ENCODE results near the gene CAMKK2.
"Not testable (repeated sequence)": the region's sequence is repeated elsewhere in the genome, so short reads cannot be mapped to it uniquely, and the experiment has no call there.

Gene CAMKK2

DNA sequence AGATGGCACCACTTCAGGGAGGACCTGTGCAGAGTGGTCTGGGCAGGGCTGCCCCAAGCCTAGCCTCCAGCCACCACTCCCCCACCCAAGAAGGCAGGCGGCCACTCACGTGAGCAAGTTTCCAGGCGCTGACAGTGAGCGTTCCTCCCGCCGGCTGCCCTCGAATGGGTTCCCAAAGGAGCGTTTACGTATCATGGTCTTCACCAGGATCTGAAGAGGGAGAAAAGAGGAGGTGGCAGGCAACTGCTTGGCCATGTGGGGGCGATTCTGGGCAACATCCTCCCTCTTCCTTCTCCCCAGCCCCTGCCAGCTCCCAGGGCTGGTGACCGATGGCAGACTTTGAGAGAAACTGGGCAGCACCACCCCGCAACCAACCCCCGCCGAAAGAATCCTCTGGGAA is 51.5 kb downstream of the CAMKK2 start:
- no peak for DNase-seq

DNA sequence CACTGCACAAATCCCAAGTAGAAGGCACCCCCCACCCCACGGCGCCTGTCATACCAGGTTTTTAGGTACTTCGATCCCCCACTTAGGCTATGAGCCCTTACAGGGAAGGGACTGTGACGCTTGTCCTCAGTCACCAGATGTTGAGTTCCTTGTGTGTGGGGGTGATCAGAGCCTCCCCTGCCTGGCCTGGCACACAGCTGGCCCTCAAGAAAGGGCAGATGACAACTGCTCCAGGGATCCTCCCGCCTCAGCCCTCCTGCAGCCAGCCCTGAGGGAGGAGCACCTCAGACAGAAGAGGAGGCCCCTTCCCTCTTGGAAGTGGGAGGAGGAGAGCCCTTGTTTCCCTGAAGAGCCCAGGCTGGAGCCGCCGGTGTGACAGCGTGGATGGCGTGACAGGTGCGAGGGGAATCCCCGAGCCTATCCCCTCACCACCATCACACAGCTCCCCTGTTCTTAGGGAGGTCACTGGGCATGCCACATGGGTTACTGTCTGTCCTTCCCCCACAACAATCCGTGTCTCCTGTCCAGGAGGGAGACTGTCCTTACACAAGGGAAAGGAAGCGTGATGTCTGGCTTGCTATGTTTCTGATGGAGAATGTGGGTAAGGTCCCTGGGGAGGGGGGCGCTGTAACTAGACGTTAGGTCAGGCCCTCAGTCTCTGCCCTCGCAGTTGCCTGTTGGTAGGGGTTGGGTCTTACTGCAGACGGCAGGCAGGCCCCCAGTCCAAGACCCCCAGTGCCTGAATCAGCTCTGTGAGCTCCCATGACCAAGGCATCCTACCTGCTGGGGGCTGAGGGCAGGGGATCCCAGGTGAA is 55.1 kb downstream of the CAMKK2 start:
- no peak for DNase-seq

- peak; percentile 60 to 66 for DNase-seq
Measured at GRCh38 chr12:121240484-121241101, 55.9 kb downstream of the CAMKK2 start.

- no peak for DNase-seq
Measured at GRCh38 chr12:121240062-121240420, 56.5 kb downstream of the CAMKK2 start.

- DNase-seq: peak; percentile 85
Measured at GRCh38 chr12:121239351-121240061, 57.0 kb downstream of the CAMKK2 start.

GRCh38 chr12:121238604-121239350 is 57.7 kb downstream of the CAMKK2 start:
- DNase-seq: no peak

DNA sequence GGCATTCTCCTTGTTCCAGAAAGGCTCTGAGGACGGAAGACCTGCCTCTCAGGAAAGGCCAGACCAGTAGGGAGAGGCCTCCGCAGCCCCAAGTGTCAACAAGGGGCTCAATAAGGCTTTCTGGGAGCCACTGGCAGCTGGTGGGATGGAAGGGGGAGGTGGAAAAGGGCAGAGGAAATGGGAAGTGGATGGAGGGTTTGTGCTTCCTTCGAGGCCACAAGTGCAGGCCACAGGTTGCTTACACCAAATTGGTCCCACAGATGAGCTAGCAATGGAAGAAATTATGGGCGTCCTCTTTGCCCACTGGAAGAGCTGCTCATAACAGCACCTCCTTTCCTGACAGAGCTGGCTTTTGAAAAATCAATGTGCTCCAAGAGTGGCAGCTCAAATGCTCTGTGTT is 58.4 kb downstream of the CAMKK2 start:
- no peak for DNase-seq

GRCh38 chr12:121237415-121237814 is 59.1 kb downstream of the CAMKK2 start:
- no peak for DNase-seq

- DNase-seq: no peak
Measured at GRCh38 chr12:121236776-121237175, 59.7 kb downstream of the CAMKK2 start.

GRCh38 chr12:121233628-121234020 is 62.9 kb downstream of the CAMKK2 start:
- DNase-seq: no peak

DNA sequence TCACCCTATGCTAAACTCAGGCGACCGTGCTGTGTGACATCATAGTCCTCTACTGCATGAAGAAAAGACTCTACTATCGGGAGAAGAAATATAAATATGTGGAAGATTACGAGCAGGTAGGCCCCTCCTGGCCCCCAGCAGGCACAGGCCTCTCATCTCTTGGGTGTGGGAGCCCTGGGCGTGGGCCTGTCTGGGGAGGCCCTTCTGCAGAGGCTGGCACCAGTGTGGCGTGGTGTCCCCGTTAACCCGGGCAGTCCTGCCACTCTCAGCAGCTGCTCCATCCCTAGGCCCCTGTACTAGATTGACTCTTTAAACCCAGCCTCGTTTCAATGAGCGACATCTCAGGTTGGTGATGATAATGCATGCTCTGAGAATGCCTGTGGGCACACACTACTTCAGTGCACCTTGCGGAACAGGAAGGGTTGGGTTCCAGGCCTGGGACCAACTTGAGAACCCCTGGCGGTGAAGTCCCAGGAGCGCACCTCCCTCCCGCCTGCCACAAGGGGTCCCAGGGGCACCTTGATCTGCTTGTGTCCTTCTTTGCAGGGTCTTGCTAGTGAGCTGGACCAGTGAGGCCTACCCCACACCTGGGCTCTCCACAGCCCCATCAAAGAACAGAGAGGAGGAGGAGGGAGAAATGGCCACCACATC is 63.4 kb downstream of the CAMKK2 start:
- DNase-seq: no peak

DNA sequence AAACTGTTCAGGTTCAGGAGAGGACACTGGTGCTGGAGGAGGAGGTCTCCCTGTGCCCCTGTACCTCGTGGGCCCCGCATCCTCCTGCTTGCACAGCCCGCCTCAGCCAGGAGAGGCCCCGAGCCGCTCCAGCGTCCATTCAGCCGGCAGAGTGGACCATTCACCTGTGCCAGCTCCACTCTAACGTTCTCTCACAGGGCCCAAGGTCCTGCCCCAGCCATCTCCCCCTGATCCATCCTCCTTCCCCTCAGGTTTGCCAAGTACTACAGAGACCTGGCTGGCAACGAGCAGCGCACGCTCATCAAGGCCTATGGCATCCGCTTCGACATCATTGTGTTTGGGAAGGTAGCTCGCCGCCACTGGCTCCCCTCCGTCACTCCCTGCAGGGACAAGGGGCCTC is 64.3 kb downstream of the CAMKK2 start:
- DNase-seq: no peak

- no peak for DNase-seq
Measured at GRCh38 chr12:121230538-121230907, 66.0 kb downstream of the CAMKK2 start.

GRCh38 chr12:121229826-121230537 is 66.5 kb downstream of the CAMKK2 start:
- peak; percentile 55 to 91 for DNase-seq

- no peak for DNase-seq
Measured at GRCh38 chr12:121228919-121229665, 67.4 kb downstream of the CAMKK2 start.

GRCh38 chr12:121227294-121227693 is 69.2 kb downstream of the CAMKK2 start:
- no peak for DNase-seq

GRCh38 chr12:121226871-121227270 is 69.6 kb downstream of the CAMKK2 start:
- not testable (repeated sequence) for DNase-seq

- no peak for DNase-seq
Measured at GRCh38 chr12:121226399-121226798, 70.1 kb downstream of the CAMKK2 start.

- DNase-seq: no peak
Measured at GRCh38 chr12:121224591-121224990, 71.9 kb downstream of the CAMKK2 start.

GRCh38 chr12:121223292-121224285 is 72.9 kb downstream of the CAMKK2 start:
- no peak for DNase-seq
